HK-2 (cell line): ENCODE results near the gene TFPI.

Experiments
- DNase-seq: peaks from one replicate; pipeline ENCODE4 v3.0.0-alpha.2; 2018; ENCODE audit not compliant: unreplicated experiment

TFPI gene

GRCh38 chr2:187466129-187466792 is 88.0 kb downstream of the TFPI start:
- DNase-seq, result no peak

DNA sequence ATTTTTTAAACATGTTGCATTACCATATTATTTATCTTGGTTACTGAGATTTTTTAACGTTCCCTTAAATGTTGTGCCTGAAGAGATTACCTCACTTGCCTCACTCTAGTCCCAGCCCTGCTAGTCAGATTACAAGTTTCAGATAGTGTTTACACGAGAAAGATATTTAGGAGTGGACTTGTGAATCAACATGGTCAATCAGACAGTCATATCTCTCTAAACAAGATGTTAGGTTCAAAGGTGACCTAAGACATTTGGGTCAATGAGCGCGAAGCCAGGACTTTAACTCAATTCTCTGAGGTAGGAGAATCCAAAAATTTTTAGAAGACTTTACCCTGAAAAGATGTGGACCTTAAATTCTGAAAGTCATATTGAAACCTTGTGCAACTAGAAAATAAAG is 91.4 kb downstream of the TFPI start:
- no peak for DNase-seq

- DNase-seq, result no peak
These were observed 92.7 kb downstream of the TFPI start for GRCh38 chr2:187461294-187462261.

DNA sequence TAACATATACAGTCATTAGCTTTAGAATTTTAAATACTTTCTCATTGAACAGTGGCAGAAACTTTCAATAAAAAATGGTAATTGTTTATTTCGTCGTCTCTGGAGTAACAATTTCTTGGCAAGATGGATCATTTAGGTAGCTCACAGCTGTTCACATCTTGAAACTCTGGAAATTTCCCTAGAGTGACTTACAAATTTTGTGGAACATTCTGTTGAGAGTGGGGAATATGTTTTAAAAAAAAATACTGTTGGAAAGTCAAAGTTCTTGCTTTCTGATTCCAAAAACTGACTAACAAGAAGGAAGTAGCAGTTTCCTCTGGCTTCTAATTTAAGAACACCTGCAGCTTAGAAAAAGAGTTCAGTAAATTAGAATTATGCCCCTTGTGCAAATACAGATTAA is 95.0 kb downstream of the TFPI start:
- DNase-seq, result no peak

- DNase-seq, result no peak
These were observed 101.1 kb downstream of the TFPI start for GRCh38 chr2:187453078-187453641.

DNA sequence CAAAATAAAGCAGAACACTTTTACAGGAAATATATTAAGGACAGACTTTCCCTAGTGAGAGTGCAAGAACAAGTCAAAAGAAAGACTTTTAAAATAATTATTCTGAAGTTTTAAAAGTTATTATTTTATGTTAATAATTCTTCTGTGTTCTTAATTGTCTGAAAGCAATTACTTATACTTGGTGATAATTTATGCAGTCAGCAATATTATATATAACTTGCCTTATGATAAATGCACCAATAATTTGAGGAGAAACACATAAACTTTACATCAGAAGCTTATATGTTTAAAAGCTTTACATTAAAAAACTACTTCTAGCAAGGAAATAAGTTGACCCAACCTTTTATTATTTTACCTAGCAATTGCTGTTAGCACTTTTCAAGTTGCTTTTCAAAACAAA is 102.7 kb downstream of the TFPI start:
- no peak for DNase-seq

- no peak for DNase-seq
These were observed 106.9 kb downstream of the TFPI start for GRCh38 chr2:187447336-187447735.

DNA sequence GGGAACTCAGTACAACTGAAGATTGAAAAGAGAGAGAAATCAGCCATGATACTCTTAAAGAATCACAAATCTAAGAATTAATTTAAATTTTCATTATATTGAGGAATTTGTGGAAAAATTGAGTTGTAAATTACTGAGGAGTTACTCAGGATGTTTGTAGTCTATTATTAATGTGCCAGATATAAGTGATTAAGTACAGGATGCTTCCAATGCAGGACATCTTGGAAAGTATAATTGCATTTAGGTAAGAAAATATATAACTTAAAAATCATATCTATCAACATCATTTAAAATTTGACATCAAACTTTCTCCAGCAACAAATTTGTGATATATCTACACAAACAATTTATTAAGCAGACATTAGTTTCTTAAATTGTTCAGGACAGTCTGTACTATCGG is 107.5 kb downstream of the TFPI start:
- DNase-seq, result no peak

GRCh38 chr2:187445051-187445450 is 109.2 kb downstream of the TFPI start:
- no peak for DNase-seq

GRCh38 chr2:187442778-187443177 is 111.5 kb downstream of the TFPI start:
- no peak for DNase-seq

- DNase-seq, result no peak
These were observed 111.9 kb downstream of the TFPI start for GRCh38 chr2:187442378-187442777.

DNA sequence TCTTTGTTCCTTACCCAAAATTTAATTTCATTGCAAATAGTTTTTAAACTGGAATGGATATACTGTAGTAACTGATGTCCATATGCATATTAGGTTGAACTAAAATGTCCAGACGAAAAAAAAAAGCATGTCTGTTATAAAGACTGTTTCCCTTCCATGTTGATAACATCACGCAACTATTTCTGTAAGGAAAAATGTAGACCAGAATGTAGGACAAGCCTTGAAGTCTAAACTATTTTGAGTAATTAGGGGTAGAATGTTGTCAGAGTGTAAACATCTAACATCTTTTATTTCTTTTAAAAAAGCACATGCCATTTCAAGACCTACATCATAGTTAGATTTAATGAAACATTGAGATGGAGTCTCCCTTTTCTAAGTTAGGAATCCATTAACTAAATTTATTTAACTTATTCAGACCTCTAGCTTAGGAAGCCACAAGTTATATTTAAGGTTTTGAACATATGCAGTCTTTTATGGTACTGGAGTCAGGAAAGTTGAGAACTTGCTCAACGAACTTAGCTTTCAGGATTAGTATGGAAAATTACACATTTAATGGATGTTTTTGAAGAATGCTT is 114.0 kb downstream of the TFPI start:
- DNase-seq, result no peak

GRCh38 chr2:187438455-187438854 is 115.8 kb downstream of the TFPI start:
- DNase-seq, result no peak

- no peak for DNase-seq
These were observed 118.5 kb downstream of the TFPI start for GRCh38 chr2:187435756-187436155.

DNA sequence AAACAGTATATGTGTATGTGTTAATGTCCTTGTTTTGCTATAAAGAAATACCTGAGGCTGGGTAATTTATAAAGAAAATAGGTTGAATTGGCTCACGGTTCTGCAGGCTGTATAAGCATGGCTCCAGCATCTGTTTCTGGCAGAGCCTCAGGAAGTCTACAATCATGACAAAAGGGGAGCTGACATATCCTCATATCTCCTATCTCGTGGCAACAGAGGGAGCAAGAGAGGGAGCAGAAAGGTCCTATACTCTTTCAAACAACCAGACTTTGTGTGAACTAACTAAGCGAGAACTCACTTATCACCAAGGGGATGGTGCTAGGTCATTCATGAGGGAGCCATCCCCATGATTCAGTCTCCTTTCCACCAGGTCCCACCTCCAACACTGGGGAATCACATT is 119.2 kb downstream of the TFPI start:
- no peak for DNase-seq

DNA sequence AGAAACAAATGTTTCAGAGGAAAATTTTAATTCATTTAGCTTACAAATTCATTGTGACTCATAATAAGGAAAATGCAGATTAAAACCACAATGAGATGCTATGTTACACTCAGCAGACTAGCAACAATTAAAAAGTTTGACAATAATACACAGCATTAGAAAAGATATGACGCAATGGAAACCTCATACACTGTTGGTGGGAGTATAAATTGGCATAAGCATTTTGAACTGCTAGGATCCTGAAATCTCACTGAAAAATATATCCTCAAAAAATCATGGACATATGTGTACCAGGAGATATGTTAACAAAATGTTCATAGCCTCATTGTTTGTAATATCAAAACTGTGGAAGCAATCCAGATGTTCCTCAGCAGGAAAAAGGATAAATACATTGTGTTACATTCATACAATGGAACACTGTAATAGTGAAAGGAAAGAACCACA is 119.9 kb downstream of the TFPI start:
- DNase-seq, result no peak

DNA sequence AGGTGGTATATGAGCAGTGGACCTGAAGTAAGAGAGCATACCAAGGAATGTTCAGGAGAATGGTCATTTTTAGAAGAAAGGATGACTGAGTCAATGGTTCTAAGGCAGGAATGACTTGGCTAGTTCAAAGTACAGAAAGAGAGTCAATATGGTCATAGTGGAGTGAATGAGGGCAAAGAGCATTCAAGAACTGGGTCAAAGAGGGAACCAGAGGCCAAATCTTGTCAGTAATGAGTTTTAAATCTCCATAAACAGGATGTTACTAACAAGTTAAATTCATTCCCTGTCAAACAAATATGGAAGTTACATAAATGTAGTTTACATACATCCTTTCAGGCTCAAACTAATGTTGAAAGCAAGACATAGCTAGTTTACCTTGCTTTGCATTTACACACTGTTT is 122.3 kb downstream of the TFPI start:
- no peak for DNase-seq

- no peak for DNase-seq
These were observed 124.2 kb downstream of the TFPI start for GRCh38 chr2:187429989-187430388.

DNA sequence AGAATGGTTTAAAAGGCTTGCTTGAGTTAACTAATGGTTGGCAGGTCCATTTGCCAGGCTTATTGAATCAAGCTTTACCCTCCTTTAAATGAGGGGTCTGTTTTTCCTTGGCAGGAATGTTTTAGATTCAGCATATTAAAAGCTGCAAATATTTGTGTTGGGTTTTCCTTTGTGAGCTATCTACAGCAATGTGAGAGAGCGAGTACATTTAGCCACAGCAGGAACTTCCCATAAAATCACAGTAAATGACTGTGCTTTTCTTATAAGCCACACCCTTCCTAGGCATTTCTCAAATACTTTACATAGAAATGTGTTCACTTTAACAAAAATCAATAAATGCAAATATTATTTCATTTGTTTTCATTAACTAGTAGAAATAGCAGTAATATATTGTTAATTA is 130.1 kb downstream of the TFPI start:
- DNase-seq, result no peak

- no peak for DNase-seq
These were observed 132.0 kb downstream of the TFPI start for GRCh38 chr2:187422282-187422681.

- DNase-seq, result no peak
These were observed 132.7 kb downstream of the TFPI start for GRCh38 chr2:187421519-187421918.

DNA sequence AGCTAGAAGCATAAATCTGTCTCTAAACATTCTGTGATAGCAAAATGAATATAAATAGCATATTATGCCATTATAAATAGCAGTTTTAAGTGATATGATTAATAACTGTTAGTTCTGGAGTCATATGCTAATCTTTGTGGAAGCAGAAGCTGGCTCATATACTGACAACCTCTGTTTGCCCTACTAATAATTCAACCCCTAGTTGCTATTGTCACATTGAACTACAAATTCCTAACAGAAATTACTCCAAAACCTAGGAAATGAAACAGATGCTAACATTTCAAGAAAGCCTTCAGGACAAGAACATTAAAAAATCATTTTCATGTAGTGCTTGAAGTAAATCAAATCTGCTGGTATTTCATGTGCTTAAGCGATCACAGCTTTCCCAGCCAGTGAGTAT is 134.4 kb downstream of the TFPI start:
- no peak for DNase-seq
